ENCODE measurements around the gene TSPAN12. TPM values are rescaled to one million over a fixed set of nuclear protein-coding genes. Genes with fewer than 3 reads are reported as not detected.

Gene TSPAN12
- polyA plus RNA-seq, 2 of the 4 experiments (the other 2 are of a cell fraction), result 0.62 to 0.98 TPM

- Histone ChIP-seq H3K4me2 (no peak overlapping the region), H3K9me3 (no peaks in the 10 kb centered on the region), H3K27ac (no peak overlapping the region), H3K4me3 (no peak overlapping the region), H3K4me1 (no peaks in the 10 kb centered on the region)
- POLR2A ChIA-PET, result no interaction called here
- 46% methylated on average over 7 of the region's 7 CpGs for WGBS (ENCODE audit: missing lambda C conversion rate)
- CTCF ChIA-PET, result no interaction called here
- DNase-seq (ENCODE audit: low read depth in 1 of 2, low spot score in 1 of 2), result no peak
- no peak for ATAC-seq
- TF ChIP-seq REST (IDR thresholded peaks at IDR 0.05), result no peak
- TF ChIP-seq NR3C1 (IDR thresholded peaks at IDR 0.05), result no peak
- TF ChIP-seq TFCP2L1 (CRISPR knock-in tag; IDR thresholded peaks at IDR 0.05), result no peak
- TF ChIP-seq MAFK (IDR thresholded peaks at IDR 0.05; ENCODE audit: partially characterized antibody), result no peak
- TF ChIP-seq ATOH8 (CRISPR knock-in tag; IDR thresholded peaks at IDR 0.05; ENCODE audit: low read depth), result no peak
- FAIRE-seq, result no peak
These were observed 116.4 kb downstream of the TSPAN12 start for GRCh38 chr7:120741371-120742042.

- Histone ChIP-seq H3K9me3 (no peaks in the 10 kb centered on the region), H3K4me3 (no peak overlapping the region), H3K27ac (no peak overlapping the region), H3K4me2 (no peak overlapping the region), H3K4me1 (no peaks in the 10 kb centered on the region)
- CTCF ChIA-PET, result interaction anchor here (1.0 to 1.6 kb wide), 2 partner anchors 14 to 20 kb away, joined by 3 to 4 read pairs; no protein-coding TSS in a partner anchor
- TF ChIP-seq GATA3 (IDR thresholded peaks at IDR 0.05; ENCODE audit: borderline replicate concordance) (no peak), TP53 (CRISPR knock-in tag; IDR thresholded peaks at IDR 0.05) (no peak), ZNF302 (CRISPR knock-in tag; IDR thresholded peaks at IDR 0.05) (no peak), KDM1A (IDR thresholded peaks at IDR 0.05; ENCODE audit: low read depth) (no peak), JUN (IDR thresholded peaks at IDR 0.05) (no peak), HDAC2 (IDR thresholded peaks at IDR 0.05) (no peak)
- TF ChIP-seq, protein P1, sequence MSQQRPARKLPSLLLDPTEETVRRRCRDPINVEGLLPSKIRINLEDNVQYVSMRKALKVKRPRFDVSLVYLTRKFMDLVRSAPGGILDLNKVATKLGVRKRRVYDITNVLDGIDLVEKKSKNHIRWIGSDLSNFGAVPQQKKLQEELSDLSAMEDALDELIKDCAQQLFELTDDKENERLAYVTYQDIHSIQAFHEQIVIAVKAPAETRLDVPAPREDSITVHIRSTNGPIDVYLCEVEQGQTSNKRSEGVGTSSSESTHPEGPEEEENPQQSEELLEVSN (IDR thresholded peaks at IDR 0.05; ENCODE audit: borderline replicate concordance, low read depth), result no peak
- POLR2A ChIA-PET, result no interaction called here
- FAIRE-seq (no peak), ATAC-seq (no peak; a peak in 1 of 6 replicates), DNase-seq (ENCODE audit: low read depth in 1 of 2, low spot score in 1 of 2) (no peak)
- 35% methylated on average over 3 of the region's 3 CpGs for WGBS (ENCODE audit: missing lambda C conversion rate)
These were observed 117.6 kb downstream of the TSPAN12 start for GRCh38 chr7:120740348-120740747.

DNA sequence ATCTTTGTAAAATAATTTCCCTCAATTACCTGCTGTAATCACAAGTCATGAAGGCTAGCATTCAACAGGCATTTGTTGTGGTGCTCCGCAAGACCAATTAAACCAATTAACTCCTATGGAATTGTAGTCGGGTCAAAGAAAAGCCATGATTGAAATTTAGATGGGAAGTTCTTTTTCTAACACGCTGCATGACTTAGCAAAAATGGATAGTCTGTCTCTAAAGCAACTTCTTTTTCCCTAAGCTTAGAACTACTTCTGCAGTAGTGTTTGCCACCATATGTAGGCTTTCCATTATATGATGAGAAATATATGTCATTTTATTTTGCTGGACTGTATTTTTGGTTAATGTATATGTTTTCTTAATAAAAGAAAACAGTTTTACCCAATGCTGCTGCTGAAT, 119.1 kb downstream of the TSPAN12 start:
- no peaks in the 10 kb centered on the region for H3K9me3 ChIP-seq
- FAIRE-seq (no peak), ATAC-seq (no peak), DNase-seq (ENCODE audit: low read depth in 1 of 2, low spot score in 1 of 2) (no peak)
- H3K4me2 ChIP-seq, result no peak overlapping the region
- TF ChIP-seq, protein P1 (IDR thresholded peaks at IDR 0.05; ENCODE audit: borderline replicate concordance, low read depth), result no peak
- peak; percentile 31 for TF ChIP-seq MAFK (IDR thresholded peaks at IDR 0.05; ENCODE audit: partially characterized antibody)
- TF ChIP-seq NFE2L2 (conservative IDR thresholded peaks at IDR 0.05; ENCODE audit: low read length), result peak; percentile 29; the same call in 1 of the 2 replicates
- TF ChIP-seq PHF8 (IDR thresholded peaks at IDR 0.05; ENCODE audit: borderline replicate concordance, low read depth), result no peak
- 49% methylated on average over 3 of the region's 3 CpGs for WGBS (ENCODE audit: missing lambda C conversion rate)
- ChIA-PET POLR2A (no interaction called here), CTCF (interaction anchor here (1.2 to 1.6 kb wide), 2 partner anchors 13 to 21 kb away, joined by 3 to 4 read pairs; no protein-coding TSS in a partner anchor)
- no peak overlapping the region for H3K27ac ChIP-seq
- no peak overlapping the region for H3K4me3 ChIP-seq
- H3K4me1 ChIP-seq, result no peaks in the 10 kb centered on the region

Other genes starting within 250 kb of the TSPAN12 start
- 6.9 and 11.3 TPM in 2 replicates for gene ING3, start 92.6 kb upstream of the TSPAN12 start, polyA plus RNA-seq (2011; rRNA removed)
- gene ING3, start 92.6 kb upstream of the TSPAN12 start, polyA plus RNA-seq (2017; fragmentation: RNase III; extraction: RNeasy Plus Mini Kit Qiagen cat#74134 plus additional on column Dnase treatment), result 5.6 to 6.7 TPM (median 6.2 TPM) in 3 replicates
- gene CPED1, start 130.6 kb upstream of the TSPAN12 start, polyA plus RNA-seq (2011; rRNA removed), result 0.03 TPM in 1 of 2 replicates, not detected in the other
- gene CPED1, start 130.6 kb upstream of the TSPAN12 start, polyA plus RNA-seq (2017; fragmentation: RNase III; extraction: RNeasy Plus Mini Kit Qiagen cat#74134 plus additional on column Dnase treatment), result not detected in 3 replicates

Data from A549 (cell line).